Dermis microvascular lymphatic vessel endothelial cell (primary cell): ENCODE measurements around the gene GRIP2. TPM values are rescaled to one million over a fixed set of nuclear protein-coding genes. Genes with fewer than 3 reads are reported as not detected.

Experiments used
- DNase-seq, 2 donors: peaks; one replicate each; pipeline versions ENCODE4 v3.0.0 to v3.0.0-alpha.2; 2010; ENCODE audit warnings: low read depth in 2 of 2
- total RNA-seq: library from RNA; depleted of rRNA; stranded (reverse); fragments of >200 nt; gene quantifications from 2 replicates; pipeline ENCODE4 v1.2.1, GENCODE V29; 2014

GRIP2 gene
- total RNA-seq, 1 donor from 2014 or later: not detected

DNA sequence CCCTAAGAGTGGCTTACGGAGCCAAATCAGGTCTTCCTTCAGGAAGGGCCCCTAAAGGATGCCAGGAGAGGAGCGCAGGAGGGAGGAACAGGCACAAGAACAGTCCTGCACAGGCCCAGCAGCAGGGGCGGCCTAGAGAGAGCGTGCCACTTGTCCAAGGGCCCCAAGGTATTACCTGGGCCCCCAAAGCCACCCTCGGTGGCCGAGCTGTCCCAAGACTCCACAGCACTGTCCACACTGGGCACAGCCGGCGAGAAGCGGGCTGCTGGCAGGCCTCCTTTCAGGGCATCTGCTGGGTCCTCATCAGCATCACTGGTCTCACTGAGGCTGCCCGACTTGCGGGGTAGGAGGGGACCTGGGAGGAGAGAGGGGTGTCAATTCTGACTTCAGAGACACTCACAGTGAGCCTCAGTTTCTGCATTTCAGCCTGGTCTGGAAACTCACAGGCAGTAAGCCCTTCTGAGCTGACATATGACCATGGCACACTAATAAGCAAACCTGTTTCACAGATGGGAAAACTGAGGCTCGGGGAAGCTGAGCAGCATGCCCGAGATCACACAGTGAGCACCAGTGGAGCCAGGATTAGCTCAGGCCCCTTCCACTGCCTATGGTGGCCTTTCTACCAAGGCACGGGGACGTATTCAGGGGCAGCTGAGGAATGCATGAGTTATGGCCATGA, 33.4 kb downstream of the GRIP2 start:
- no peak for DNase-seq

DNA sequence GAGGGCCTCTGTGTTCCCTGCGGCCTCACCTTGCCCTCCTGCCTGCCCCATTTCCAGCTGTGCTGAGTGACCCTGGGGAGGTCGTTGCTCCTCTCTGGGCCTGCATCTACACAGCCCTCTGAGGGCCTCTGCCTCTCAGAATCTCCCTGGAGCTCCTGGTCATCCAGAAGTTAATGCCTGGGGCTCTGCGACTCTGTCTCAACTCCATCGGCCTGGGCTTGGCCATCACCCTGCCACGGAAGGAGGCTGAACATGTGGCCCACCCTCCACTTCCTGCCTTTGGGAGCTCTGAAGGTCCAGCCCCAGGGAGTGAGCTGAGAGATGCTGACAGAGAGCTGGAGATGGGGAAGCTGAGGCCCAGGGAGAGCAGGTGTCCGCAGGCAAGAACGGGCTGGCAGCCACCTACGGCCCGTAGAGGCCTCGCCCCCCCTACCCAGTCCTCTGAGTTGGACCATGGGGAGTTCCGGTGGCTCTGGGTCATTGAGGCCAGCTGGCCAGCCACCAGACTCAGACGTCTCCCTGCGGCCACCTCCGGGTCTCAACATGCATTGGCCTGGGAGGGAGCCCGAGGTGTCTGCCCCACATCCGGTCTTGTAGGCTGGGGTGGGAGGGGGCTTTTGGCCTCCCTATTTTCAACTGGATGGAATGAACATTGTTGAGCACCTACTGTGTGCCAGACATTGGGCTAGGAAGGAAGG, 34.2 kb downstream of the GRIP2 start:
- DNase-seq: no peak

DNA sequence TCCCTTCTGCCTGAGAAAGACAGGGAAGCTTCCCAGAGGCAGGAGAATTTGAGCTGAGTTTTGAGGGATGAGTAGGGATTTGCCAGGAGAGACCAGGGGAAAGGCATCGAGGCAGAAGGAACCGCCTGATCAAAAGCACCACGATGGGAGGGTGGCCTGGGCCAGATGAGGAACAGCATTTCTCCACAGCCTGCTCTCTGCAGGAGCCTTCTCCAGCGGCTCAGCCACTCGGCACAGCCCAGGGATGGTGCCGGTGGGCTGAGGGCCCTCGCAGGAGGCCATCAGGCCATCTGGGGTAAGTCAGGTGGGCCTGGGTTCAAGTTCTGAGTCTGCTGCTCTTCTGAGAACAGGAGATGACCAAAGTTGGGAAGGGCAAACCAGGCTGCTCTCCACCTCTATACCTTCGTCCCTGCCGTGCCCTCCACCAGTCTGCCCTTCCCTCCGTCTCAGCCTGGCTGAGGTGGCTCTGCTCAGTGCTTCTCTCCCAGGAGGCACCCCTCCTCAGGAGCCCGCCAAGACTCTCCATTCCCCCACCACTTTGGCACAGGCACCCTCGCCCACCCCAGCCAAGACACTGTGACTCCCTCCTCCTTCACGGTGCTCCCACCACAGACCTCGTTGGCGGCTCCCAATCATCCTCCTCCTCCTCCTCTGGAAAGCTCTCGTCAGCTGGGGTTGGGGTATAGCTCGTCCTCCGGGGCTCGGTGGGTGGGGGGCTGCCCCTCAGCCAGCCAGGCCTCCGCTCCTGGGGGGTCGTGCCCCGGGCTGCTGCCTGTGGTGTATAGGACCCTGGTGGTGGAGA, 34.9 kb downstream of the GRIP2 start:
- no peak for DNase-seq

DNA sequence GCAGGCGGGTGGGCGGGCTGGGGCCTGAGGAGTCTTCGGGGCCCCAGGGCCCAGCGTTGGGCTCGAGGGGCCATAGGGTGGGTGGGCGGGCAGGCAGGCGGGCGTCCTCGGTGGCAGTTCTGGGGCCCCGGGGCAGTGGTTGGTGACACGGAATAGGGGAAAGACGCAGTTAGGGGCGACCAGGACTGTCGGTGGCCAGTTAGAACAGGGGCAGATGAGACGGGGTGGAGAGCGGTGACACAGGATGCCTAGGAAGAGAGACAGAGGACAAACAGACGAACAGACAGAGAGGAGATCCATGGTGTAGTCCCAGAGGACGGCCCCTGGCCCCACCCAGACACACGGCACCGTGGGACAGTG, 36.5 kb downstream of the GRIP2 start:
- DNase-seq: no peak

DNA sequence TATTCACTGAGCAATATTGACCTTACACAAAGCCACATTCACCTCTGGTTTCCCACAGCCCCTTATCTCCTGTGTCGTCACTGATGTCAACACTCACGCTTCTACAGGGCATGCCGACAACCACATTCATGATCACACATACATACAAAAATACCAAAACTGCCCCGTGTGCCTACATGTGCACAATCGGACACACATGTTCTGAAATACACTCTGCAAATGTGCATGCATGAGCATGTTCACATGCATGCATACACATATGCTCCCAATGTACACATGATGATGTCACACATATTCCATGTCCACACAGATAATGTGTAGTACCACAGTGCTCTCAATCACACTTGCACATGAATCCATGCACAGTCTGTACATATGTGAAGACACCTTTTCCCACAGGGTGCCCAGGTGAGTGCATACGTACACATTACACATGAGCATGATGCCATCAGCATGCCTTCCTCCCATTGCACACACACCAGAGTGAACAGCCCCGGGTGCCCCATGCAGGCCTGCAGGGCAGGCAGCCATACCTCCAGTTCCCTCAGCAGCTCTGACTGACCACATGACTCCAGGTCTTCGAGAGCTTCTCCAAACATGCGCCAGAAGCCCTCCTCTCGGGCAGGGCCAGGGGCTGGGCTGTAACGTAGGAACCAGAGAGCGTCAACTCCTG, 37.0 kb downstream of the GRIP2 start:
- no peak for DNase-seq

DNA sequence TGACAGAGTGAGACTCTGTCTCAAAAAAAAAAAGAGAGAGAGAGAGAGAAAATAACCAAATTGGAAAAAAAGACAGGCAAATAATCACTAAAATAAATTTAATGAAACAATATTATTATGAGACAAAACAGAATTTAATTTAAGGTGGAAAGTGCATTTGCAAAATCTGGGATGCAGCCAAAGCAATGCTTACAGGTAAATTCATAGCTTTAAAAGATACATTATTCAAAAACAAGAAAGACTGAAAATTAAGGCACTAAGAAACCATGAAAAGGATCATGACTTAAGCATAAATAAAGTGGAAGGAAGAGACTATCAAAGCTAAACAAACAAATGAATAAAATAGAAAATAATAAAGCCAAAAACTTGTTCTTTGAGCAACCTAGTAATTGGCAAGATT, 37.7 kb downstream of the GRIP2 start:
- DNase-seq: no peak

DNA sequence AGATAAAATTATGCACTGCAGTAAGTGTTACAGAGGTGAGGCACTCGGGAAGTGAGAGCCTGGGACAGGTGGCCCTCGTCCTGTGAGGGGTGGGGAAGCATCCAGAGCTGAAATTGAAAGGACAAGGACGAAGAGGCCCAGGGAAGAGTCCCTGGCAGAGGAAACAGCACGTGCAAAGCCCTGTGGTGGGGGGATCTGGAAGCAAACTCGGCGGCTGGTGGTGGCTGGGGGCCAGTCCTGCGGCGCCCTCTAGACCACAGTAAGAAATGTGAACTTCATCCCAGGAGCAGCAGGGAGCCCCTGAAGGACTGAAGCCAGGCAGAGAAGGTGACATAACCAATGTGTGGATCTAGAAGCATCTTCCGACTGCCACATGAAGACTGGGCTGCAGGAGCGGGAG, 42.8 kb downstream of the GRIP2 start:
- DNase-seq: no peak

DNA sequence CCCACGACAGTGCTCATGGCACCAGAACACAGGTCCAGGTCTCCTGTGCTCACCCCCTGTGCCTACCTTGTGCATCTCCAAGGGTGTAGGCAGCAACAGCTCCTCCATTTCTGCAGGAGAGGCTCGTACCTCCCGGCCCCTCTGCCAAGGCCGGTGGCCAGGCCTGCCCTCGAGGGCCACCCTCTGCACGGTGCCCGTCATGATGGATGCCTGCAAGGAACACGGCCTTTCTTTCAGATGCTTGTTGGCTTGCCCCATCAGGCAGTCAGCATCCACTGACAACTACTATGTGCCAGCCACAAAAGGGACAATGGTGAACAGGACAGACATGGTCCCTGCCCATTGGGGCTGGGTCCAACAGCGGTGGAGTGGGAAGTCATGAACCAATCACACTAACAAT, 43.8 kb downstream of the GRIP2 start:
- no peak for DNase-seq

DNA sequence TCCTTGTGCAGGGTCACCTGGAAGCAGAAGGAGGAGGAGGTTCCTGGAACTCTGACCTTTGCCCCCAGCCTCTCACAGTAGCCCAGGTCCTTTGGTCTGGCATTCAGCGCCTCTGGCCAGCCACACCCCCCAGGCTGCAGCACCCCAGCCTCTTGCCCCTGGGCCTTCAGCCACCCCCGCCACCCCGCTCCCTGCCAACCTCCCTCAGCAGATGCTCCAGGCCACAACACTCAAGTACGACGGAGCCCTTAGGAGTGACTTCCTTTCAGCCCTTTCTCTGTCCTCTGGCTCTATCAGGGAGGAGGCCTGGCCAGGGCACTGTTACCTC, 45.2 kb downstream of the GRIP2 start:
- no peak for DNase-seq

DNA sequence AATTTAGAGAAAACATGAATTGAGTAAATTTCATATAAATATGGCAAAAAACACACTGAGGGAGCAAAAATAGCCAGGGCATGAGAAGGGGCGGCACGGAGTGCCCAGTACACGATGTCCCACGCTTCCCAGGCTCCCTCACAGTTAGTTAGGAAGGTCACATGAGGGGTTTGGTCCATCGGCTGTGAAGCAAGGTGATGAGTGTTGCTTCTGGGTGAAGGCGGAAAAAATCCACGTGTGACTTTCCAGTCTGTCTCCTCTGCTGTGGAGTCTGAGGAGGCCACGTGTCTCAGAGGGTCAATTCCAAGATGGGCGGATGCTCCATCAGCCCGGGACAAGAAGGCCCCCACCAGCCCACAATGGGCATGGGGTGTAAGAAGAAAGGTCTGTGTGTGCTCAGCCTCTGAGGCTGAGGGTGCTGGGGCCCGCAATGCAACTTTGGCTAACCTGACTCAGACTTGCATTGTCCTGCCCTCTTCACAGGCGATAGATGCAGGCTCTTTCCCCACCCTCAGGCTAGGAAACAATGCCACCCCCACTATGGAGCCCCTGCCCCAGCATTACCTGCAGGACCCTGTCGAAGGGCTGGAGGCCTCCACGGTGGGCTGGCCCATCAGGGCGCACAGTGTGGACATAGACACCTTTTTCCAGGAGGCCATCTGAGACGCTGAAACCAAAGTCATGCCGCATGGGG, 45.7 kb downstream of the GRIP2 start:
- no peak for DNase-seq

DNA sequence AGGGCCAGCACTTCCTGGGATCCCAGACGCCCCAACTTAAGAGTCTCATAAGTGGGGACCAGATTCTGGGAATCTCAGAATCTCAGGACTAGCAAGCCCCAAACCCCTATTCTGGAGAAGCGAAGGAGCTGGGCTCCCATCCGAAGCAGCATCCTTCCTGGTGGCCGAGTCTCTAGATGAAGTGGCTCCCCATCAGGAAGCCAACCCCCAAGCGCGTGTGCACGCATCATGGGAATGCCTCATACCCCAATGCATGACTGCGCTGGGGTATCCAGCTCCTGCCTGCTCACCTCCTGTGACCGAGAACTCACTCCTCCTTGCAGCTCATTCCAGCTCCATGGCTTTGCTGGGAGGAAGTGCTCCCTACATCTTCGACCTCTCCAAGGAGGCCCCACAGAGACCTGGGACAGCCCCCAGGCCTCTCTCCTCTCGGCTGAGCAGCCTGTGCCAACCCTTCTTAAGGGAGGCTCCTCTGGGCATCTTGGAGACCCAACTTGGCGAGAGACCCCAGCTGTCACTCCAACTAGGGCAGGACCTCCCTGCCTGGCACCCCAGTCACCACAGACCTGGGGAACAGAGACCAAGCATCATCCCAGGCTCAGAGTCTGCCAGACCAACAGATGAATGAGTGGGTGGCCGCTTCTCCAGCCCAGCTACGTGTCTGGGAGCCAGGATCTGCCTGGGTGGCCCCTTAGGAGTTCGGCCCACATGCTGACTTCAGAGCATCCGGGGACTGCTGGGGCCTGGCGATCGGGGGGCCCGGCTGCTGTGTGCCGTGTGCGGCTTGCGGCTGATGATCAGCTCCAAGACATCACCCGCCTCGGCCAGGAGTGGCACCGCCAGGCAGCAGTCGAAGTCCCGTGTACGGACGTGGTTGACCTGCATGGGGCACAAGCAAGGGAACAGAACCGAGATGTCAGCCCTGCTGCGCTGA, 46.9 kb downstream of the GRIP2 start:
- no peak for DNase-seq

DNA sequence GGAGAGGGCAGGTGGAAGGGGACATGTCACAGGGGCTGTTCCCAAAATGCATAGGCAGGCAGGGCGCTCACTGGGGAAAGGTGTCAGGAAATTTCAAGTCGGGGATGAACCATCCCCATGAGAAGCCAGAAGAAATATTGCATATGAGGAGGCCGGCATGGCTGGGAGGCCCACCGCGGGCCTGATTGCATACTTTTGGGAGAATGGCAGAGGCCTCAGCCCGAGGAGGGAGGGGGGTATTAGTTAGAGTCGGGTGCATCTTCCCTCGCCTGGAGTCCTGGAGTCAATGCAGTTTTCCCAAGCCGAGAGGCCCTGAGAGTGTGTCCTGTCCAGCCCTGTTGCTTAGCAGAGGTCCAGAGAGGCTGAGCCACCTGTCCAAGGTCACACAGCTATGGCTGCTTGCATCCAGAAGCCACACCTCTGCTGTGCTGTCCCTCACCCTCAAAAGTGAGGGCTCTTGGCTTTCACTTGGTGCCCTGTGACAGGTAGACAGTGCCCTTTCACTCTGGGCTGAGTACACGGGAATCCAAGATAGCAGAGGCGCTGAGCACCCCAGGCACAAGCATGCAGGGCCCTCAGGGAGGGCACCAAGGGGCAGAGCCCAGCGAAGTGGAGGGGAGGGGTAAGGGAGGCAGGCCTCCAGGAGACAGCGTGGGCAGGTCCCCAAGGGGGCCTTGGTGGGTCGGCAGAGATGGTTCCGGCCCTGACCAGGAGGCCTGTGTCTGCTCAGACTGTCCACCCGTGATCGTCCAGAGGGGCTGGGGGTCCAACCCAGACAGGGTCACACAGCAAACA, 48.5 kb downstream of the GRIP2 start:
- DNase-seq: no peak

DNA sequence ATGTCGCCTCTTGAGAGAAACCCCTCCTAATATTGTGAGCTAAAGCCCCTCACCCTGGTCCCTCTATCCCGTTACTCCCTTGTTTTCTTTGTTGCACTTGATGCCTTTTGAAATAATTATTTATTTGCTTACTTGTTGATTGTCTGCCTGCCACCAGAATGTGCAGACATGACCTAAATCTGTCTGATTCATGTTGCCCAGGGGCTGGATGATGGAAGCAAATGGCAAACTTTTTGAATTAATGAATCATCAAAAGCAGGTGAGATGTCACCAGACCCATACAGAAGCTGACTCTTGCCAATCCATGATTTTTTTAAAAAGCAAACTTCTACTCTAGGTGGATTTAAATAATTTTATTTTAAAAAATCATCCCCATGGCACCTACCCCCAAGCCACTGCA, 49.3 kb downstream of the GRIP2 start:
- no peak for DNase-seq

DNA sequence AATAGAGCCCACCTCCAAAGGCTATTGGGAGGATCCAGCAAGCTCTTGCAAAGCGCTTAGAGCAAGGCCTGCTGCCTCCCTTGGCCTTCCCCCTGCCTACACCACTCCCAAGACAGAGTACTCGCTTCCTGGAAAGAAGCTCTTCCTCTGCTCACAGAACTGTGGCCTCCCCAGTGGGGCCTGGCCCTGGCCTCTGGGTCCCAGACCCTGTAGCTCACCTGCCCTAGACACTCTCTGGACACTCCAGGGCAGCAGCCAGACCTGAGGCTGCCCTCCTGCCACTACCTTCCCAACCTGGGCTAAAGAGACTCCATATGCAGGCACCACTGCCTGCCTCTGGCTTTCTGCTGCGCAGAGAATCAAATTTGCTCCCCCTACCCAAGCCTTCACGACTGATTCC, 49.9 kb downstream of the GRIP2 start:
- DNase-seq: no peak

DNA sequence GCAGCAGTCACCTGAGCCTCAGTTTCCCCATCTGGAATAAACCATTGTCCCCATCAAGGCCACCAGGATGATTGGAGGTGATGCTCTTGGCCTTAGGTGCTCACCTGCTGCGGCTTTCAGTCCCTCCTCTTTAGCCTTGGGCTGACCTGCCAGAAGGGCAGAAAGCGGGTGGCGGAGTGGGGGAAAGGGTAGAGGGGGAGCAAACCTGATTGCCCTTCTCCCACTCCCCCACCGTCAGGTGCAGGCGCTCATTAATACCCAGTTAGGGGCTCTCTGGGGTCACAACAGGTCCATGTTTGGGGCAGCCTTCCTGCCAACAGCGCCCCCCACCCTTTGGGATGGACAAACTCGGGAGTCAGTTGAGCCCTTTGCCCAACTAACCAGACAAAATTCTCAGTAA, 50.5 kb downstream of the GRIP2 start:
- no peak for DNase-seq

DNA sequence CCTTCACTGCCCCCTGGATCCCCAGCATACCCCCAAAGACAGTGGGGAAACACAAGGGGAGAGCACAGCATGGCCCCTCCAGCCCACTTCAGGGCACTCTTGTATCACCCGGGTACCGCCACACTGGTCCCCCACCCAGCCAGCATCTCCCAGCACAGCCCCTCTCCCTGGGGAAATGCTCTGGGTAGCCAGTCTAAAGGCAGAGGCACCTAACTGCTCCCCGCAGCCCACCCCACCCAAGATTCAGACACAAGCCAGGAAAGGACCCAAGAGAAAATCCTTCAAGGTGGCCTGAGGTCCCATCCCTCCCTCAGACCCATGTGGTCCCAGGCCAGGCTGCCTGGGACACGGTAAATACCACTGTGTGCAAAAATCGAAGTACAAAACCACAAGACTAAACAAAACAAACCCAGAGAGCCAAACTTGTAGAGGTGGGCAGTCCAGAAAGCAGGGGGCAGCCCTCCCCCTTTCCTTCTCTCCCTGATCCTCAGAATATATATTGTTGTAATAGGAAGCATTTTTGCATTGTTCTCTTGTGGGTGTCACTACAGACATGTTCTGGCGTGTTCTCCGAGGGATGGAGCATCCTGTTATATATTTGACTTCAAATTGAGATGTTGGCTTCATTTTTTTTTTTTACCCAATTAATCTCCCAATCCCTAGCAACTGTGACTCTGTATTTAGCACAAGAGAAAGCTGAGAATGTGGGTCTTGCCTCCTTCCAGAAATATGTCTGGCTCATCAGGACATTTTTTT, 51.7 kb downstream of the GRIP2 start:
- DNase-seq: peak in 1 of 2 donors; percentile 20

DNA sequence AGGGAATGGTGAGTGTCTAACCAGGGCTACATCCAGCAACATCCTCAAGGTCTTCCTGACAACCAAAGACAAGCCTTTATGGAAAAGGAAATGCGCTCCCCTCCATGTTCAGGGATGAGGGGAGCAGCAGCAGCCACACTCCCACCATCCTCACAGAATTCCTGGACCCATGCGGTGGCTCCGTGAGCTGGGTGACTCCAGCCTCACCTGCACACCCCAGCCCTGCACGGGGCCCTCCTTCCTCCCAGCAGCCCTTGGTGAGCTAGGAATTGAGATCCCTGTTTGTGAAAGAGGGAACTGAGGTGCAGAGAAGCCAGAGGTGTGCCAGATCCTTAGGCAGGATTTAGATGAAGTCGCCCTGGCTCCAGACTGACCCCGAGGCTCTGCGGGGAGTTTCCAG, 52.3 kb downstream of the GRIP2 start:
- DNase-seq: no peak

DNA sequence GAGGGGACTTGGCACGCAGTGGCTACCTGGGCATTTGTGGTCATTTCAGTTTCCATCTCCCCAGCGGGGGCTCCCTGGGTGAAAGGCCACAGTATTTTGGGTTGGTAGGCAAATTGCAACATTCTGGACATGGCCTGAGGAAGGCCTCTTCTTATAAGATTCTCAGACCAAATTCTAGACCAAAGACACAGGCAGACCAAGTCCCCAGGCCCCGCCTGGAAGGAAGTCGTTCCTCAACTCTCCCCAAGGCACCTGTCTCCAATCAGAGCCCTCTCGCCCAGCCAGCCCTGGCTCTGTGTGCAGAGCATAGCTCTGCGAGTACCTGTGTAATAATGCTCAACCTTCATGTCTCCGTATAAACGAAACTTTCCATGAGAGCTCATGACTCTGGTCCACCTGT, 53.1 kb downstream of the GRIP2 start:
- DNase-seq: no peak

DNA sequence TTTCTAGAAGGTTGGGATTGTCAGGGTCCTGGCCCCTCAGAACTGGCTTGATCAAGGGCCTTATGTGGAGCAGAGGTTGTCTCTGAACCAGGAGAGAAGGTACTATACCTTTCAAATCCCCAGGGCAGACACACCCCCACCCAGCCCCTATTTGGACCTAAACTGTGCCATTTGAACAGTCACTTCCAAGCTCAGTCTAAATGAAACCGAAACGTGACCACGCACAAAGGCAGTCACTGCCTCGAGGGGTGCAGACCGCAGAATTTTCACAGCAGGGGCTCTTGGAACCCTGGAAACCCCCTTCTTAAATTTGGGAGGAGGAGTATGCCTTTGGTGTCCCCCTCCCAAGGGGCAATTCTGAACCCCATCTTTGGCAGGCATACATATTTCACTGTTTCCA, 53.7 kb downstream of the GRIP2 start:
- no peak for DNase-seq
